ENCODE measurements around the gene ATP6V1C2. TPM values are rescaled to one million over a fixed set of nuclear protein-coding genes. Genes with fewer than 3 reads are reported as not detected.
A peak's percentile ranks its signal among the peaks of the same experiment; 100 is the strongest.

ATP6V1C2 gene
- total RNA-seq, 2 donors from 2014 or later = 0.12 to 0.44 TPM

GRCh38 chr2:10770956-10771750 lies 49.7 kb downstream of the ATP6V1C2 start:
- no peak for TF ChIP-seq CTCF (IDR thresholded peaks at IDR 0.05)
- no peak overlapping the region for H3K27ac ChIP-seq
- DNase-seq (ENCODE audit: low spot score) = no peak

DNA sequence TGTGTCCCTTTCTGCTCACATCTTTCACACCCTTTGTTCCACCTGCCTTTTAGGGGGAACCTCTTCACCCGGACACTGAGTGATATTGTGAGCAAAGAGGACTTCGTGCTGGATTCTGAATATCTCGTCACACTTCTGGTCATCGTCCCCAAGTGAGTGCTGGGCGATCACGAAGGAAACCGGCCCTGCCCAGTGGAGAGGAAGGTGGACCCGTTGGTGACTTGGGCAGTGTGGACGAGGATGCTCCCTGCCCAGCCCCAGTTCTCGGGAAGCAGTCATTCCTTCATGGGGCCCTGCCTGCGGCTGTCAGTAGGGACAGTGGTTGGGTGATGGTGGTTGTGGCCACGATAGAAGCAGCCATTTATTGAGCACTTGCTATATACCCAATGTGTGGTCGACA lies 50.4 kb downstream of the ATP6V1C2 start:
- no peaks in the 10 kb centered on the region for H3K9me3 ChIP-seq
- DNase-seq (ENCODE audit: low spot score) = no peak
- no peak overlapping the region for H3K4me3 ChIP-seq
- no peaks in the 10 kb centered on the region for H3K36me3 ChIP-seq
- H3K27ac ChIP-seq = no peak overlapping the region
- H3K27me3 ChIP-seq = no peaks in the 10 kb centered on the region
- TF ChIP-seq CTCF (IDR thresholded peaks at IDR 0.05) = no peak
- peaks cover 0 to 17% of the 10 kb centered on the region in 2 donors for H3K4me1 ChIP-seq

More at GRCh38 chr2:10770956-10771750, 49.7 kb downstream of the ATP6V1C2 start:
- no peaks in the 10 kb centered on the region for H3K27me3 ChIP-seq
- peaks cover 0 to 17% of the 10 kb centered on the region in 2 donors for H3K4me1 ChIP-seq
- no peaks in the 10 kb centered on the region for H3K36me3 ChIP-seq
- no peak overlapping the region for H3K4me3 ChIP-seq
- H3K9me3 ChIP-seq = no peaks in the 10 kb centered on the region

GRCh38 chr2:10772201-10772867 lies 50.9 kb downstream of the ATP6V1C2 start:
- H3K4me3 ChIP-seq = no peak overlapping the region
- H3K4me1 ChIP-seq = peaks cover 0 to 17% of the 10 kb centered on the region in 2 donors
- H3K27ac ChIP-seq = no peak overlapping the region
- no peaks in the 10 kb centered on the region for H3K27me3 ChIP-seq
- TF ChIP-seq CTCF (IDR thresholded peaks at IDR 0.05) = no peak
- H3K9me3 ChIP-seq = no peaks in the 10 kb centered on the region
- DNase-seq (ENCODE audit: low spot score) = no peak
- H3K36me3 ChIP-seq = no peaks in the 10 kb centered on the region

- Histone ChIP-seq H3K4me1 (peaks cover 0 to 17% of the 10 kb centered on the region in 2 donors), H3K36me3 (no peaks in the 10 kb centered on the region), H3K27me3 (no peaks in the 10 kb centered on the region), H3K4me3 (no peak overlapping the region), H3K27ac (no peak overlapping the region), H3K9me3 (no peaks in the 10 kb centered on the region)
- DNase-seq (ENCODE audit: low spot score) = no peak
- TF ChIP-seq CTCF (IDR thresholded peaks at IDR 0.05) = no peak
Measured at GRCh38 chr2:10772868-10773215, 51.4 kb downstream of the ATP6V1C2 start.

GRCh38 chr2:10773821-10774341 lies 52.5 kb downstream of the ATP6V1C2 start:
- Histone ChIP-seq H3K27me3 (no peaks in the 10 kb centered on the region), H3K4me1 (peaks cover 0 to 17% of the 10 kb centered on the region in 2 donors), H3K4me3 (no peak overlapping the region), H3K9me3 (no peaks in the 10 kb centered on the region), H3K36me3 (peaks cover 9% of the 10 kb centered on the region), H3K27ac (peak overlapping the region; percentile 18 to 64)
- TF ChIP-seq CTCF (IDR thresholded peaks at IDR 0.05) = no peak
- DNase-seq (ENCODE audit: low spot score) = no peak
